ENCODE data around the gene SACS. TPM values are rescaled to one million over a fixed set of nuclear protein-coding genes. Genes with fewer than 3 reads are reported as not detected.

The SACS gene
- total and polyA plus RNA-seq, 7 donors = 0.60 to 32.5 (median 20.9) TPM

- Histone ChIP-seq H3K36me3 (no peaks in the 10 kb centered on the region), H3K27ac (no peak overlapping the region), H3K27me3 (no peaks in the 10 kb centered on the region), H3K4me3 (no peak overlapping the region), H3K9me3 (no peaks in the 10 kb centered on the region), H3K4me1 (no peaks in the 10 kb centered on the region)
- DNase-seq = no peak
- intact Hi-C loops (cut with DNase I) = no loop called here
- TF ChIP-seq POLR2AphosphoS5 (IDR thresholded peaks at IDR 0.05) (no peak), CTCF (IDR thresholded peaks at IDR 0.05) (no peak), EP300 (IDR thresholded peaks at IDR 0.05) (no peak), POLR2A (IDR thresholded peaks at IDR 0.05) (no peak)
- WGBS, 2 donors = 90 to 93% methylated on average over 9 of the region's 9 CpGs
These were observed 23.1 kb upstream of the SACS start for GRCh38 chr13:23456437-23457210.

GRCh38 chr13:23455401-23456185 lies 22.1 kb upstream of the SACS start:
- 79 to 87% methylated on average over 7 of the region's 7 CpGs for WGBS, 2 donors

GRCh38 chr13:23453132-23453531 lies 19.6 kb upstream of the SACS start:
- no peak for DNase-seq
- TF ChIP-seq EP300 (IDR thresholded peaks at IDR 0.05) (no peak), CTCF (IDR thresholded peaks at IDR 0.05) (no peak), POLR2A (IDR thresholded peaks at IDR 0.05) (no peak)
- Histone ChIP-seq H3K27ac (no peak overlapping the region), H3K27me3 (no peaks in the 10 kb centered on the region), H3K36me3 (no peaks in the 10 kb centered on the region), H3K4me3 (no peak overlapping the region), H3K4me1 (no peaks in the 10 kb centered on the region), H3K9me3 (no peaks in the 10 kb centered on the region)
- intact Hi-C loops (cut with DNase I) = no loop called here
- 80 to 85% methylated on average over 8 of the region's 8 CpGs for WGBS, 2 donors

More at GRCh38 chr13:23455401-23456185, 22.1 kb upstream of the SACS start:
- Histone ChIP-seq H3K27ac (no peak overlapping the region), H3K4me3 (no peak overlapping the region), H3K27me3 (no peaks in the 10 kb centered on the region), H3K36me3 (no peaks in the 10 kb centered on the region), H3K9me3 (no peaks in the 10 kb centered on the region), H3K4me1 (no peaks in the 10 kb centered on the region)
- DNase-seq = no peak
- no peak for TF ChIP-seq CTCF (IDR thresholded peaks at IDR 0.05)
- intact Hi-C loops (cut with DNase I) = no loop called here

- TF ChIP-seq POLR2A (IDR thresholded peaks at IDR 0.05) = no peak
- no peak for TF ChIP-seq EP300 (IDR thresholded peaks at IDR 0.05)
- no peak for TF ChIP-seq POLR2AphosphoS5 (IDR thresholded peaks at IDR 0.05)
- no peak for TF ChIP-seq CTCF (IDR thresholded peaks at IDR 0.05)
- intact Hi-C loops (cut with DNase I) = no loop called here
- no peak for DNase-seq
- Histone ChIP-seq H3K4me3 (no peak overlapping the region), H3K9me3 (no peaks in the 10 kb centered on the region), H3K4me1 (no peaks in the 10 kb centered on the region), H3K36me3 (no peaks in the 10 kb centered on the region), H3K27ac (no peak overlapping the region), H3K27me3 (no peaks in the 10 kb centered on the region)
- 27 to 50% methylated on average over 8 of the region's 8 CpGs for WGBS, 2 donors
These were observed 17.0 kb upstream of the SACS start for GRCh38 chr13:23450340-23451046.

All from sigmoid colon (tissue), 7 donors.